BJ (cell line): Measurements from ENCODE around the gene TTLL3. TPM values are rescaled to one million over a fixed set of nuclear protein-coding genes. Genes with fewer than 3 reads are reported as not detected.
"Not testable (repeated sequence)": the region's sequence is repeated elsewhere in the genome, so short reads cannot be mapped to it uniquely, and the experiment has no call there.

ENCODE experiments used
- CTCF ChIA-PET: fragments of 350-600 bp; formaldehyde crosslinking; extraction: SDS; loops from one replicate; lab custom pipeline; 2021; ENCODE audit warnings: antibody characterized with exemption, inconsistent platforms; lab: Yijun Ruan, JAX
- POLR2A ChIA-PET: fragments of 300-600 bp; sonication (Branson Sonifier 250); formaldehyde crosslinking; extraction: SDS; loops from one replicate; lab custom pipeline; 2021; ENCODE audit warnings: antibody characterized with exemption; lab: Charles Lee
- DNase-seq: peaks from one replicate; pipeline ENCODE4 v3.0.0-alpha.2; 2011; ENCODE audit warnings: low read depth
- H3K27me3 ChIP-seq: 2 replicates; pipeline ENCODE4 v1.6.0; 2011; ENCODE audit warnings: low read length; ENCODE audit not compliant: control insufficient read depth, insufficient read depth
- H3K36me3 ChIP-seq: 2 replicates; pipeline ENCODE4 v1.5.1; 2011; ENCODE audit warnings: low read length; ENCODE audit not compliant: control insufficient read depth, insufficient read depth
- H3K4me3 ChIP-seq: 2 replicates; pipeline ENCODE4 v1.5.1; 2011; ENCODE audit warnings: low read depth, mild to moderate bottlenecking, control low read depth, low read length
- polyA plus RNA-seq: library from polyadenylated mRNA; depleted of rRNA; stranded (reverse); fragments of >200 nt; gene quantifications from 2 replicates; pipeline ENCODE4 v1.2.3, GENCODE V29; 2011
- TF ChIP-seq, protein P1 (sequence below): IDR thresholded peaks from 2 replicates; pipeline ENCODE4 v1.5.1; 2011; ENCODE audit warnings: low read depth, mild to moderate bottlenecking, control low read depth, inconsistent platforms, low read length, moderate library complexity; ENCODE audit not compliant: insufficient read depth

Gene TTLL3
- polyA plus RNA-seq, 1 experiment, result 25.4 TPM

DNA sequence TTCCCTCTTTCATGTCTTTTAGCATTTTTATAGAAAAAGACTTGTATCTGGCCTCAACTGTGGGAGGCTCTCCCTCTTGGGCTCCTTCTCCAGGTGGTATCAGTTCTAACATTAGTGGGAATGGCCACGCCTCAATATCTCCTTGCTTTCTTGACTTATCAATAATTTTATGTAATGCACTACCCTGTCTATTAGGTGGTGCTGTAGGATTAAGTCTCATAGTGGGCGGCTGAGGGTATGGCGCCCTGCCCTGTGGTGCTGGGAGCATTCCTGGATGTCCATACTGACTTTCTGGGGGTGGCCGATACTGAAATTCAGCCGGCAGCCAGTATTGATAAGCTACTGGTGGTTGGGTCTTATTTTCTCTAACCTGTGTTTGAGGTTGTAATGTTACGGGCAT, 42.5 kb downstream of the TTLL3 start:
- no peak for DNase-seq
- CTCF ChIA-PET, result no interaction called here
- Histone ChIP-seq H3K27me3 (peaks cover 5% of the 10 kb centered on the region; the same call in 1 of the 2 replicates), H3K4me3 (no peak overlapping the region), H3K36me3 (no peaks in the 10 kb centered on the region)
- TF ChIP-seq, protein P1, sequence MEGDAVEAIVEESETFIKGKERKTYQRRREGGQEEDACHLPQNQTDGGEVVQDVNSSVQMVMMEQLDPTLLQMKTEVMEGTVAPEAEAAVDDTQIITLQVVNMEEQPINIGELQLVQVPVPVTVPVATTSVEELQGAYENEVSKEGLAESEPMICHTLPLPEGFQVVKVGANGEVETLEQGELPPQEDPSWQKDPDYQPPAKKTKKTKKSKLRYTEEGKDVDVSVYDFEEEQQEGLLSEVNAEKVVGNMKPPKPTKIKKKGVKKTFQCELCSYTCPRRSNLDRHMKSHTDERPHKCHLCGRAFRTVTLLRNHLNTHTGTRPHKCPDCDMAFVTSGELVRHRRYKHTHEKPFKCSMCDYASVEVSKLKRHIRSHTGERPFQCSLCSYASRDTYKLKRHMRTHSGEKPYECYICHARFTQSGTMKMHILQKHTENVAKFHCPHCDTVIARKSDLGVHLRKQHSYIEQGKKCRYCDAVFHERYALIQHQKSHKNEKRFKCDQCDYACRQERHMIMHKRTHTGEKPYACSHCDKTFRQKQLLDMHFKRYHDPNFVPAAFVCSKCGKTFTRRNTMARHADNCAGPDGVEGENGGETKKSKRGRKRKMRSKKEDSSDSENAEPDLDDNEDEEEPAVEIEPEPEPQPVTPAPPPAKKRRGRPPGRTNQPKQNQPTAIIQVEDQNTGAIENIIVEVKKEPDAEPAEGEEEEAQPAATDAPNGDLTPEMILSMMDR, result no peak
- POLR2A ChIA-PET, result no interaction called here

DNA sequence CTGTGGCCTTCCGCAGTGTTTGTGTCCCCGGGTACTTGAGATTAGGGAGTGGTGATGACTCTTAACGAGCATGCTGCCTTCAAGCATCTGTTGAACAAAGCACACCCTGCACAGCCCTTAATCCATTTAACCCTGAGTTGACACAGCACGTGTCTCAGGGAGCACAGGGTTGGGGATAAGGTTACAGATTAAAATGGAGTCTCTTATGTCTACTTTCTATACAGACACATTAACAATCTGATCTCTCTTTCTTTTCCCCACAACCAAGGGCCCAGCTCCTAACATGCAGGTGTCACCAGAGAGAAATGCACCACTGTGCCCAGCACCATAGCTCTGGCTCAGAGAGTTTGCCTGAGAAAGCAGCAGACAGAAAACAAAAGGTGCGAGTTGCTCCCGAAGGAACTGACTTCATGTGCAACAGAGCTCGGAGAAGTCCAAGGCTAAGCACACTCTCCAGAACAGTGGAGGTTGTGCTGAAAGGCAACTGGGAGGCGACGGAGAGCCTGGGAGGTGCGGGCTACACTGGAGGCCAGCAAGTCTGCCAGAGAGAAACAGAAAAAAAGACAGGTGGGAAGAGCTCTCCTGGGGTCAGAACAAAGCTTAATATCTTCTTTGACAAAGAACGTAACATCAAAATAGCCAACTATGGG, 44.4 kb downstream of the TTLL3 start:
- not testable (repeated sequence) for H3K4me3 ChIP-seq, DNase-seq, H3K27me3 ChIP-seq, H3K36me3 ChIP-seq
- CTCF ChIA-PET, result interaction anchor here (1.3 kb wide), 1 partner anchor 12 kb away, joined by 3 read pairs; no protein-coding TSS in a partner anchor
- POLR2A ChIA-PET, result interaction anchor here (0.6 kb wide), 1 partner anchor 16 kb away, joined by 17 read pairs; no protein-coding TSS in a partner anchor

DNA sequence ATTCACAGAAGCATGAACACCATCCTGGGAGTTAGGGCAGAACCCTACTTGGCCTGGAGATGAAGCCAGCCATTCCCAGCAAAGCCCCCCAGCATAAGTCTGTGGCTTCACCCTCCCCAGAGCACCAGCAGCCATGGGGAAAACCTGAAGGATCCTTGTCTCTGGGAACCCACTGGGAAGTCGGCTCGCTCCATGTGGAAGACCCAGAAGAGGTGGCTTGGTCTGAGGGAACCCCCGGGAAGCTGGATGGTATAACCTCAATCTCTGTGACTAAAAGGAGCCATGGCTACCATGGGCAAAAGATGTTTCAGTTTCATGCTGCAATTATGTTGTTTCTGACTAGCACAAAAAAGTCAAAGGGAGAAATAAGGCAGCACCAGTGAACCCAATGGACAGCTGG, 45.5 kb downstream of the TTLL3 start:
- H3K4me3 ChIP-seq, result no peak overlapping the region
- ChIA-PET POLR2A (interaction anchor here (0.6 kb wide), 1 partner anchor 12 kb away, joined by 4 read pairs; the partner anchor contains the start of gene RPUSD3), CTCF (interaction anchor here (0.9 to 1.3 kb wide), 2 partner anchors 10 to 91 kb away, joined by 3 read pairs; no protein-coding TSS in a partner anchor)
- TF ChIP-seq, protein P1, result no peak
- no peak for DNase-seq
- H3K36me3 ChIP-seq, result no peaks in the 10 kb centered on the region
- H3K27me3 ChIP-seq, result peaks cover 5% of the 10 kb centered on the region; the same call in 1 of the 2 replicates

DNA sequence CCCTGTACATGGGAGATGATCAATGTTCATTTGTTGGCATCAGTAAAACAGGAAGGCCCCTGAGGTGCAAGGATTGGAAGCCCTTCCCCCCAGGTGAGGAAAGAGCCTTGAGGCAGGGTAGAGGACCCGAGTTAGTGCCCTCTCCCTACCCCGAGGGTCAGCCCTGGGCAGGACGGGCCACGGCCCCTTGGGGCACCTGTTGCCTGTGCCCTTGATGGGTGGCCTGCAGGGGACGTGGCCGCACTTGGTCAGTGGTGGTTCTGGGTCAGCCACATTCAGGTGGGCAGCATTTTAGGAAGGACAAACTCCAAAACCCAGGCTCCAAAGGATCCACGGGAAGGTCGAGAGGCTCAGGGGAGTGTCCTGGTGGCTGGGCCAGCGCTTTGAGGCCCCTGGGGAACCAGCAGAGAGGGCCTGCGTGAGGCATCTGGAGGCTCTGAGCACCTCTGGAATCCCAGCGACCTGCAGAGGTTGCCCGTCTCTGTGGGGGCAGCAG, 49.5 kb downstream of the TTLL3 start:
- ChIA-PET POLR2A (no interaction called here), CTCF (no interaction called here)
- TF ChIP-seq, protein P1, result no peak
- H3K4me3 ChIP-seq, result no peak overlapping the region
- H3K27me3 ChIP-seq, result 0 out of 2 replicates have a peak, but pooled peaks cover 2% of the 10 kb centered on the region
- DNase-seq, result no peak
- H3K36me3 ChIP-seq, result no peaks in the 10 kb centered on the region

DNA sequence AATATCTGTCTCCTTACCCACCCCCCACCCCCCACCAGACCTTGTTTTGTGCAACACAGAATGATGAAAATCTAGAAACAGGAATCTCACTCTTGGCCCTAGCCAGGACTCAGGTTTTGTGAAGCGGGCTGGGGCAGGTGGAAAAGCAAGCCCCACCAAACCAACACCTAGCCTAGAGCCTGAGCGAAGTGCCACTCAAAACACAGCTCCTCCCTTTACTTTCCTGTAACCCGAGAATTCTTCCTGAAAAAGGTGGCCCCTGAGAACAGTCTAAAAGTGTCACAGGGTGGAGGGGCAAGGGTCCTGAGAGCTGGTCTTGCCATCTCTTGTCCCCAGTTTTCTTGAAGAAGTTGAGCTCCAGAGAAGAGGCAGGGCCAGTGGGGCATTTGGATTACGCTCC, 51.1 kb downstream of the TTLL3 start:
- ChIA-PET POLR2A (no interaction called here), CTCF (interaction anchor here (1.3 kb wide), 1 partner anchor 33 kb away, joined by 4 read pairs; no protein-coding TSS in a partner anchor)
- Histone ChIP-seq H3K36me3 (no peaks in the 10 kb centered on the region), H3K27me3 (no peaks in the 10 kb centered on the region), H3K4me3 (no peak overlapping the region)
- TF ChIP-seq, protein P1, result no peak
- no peak for DNase-seq
